Activated naive CD8-positive, alpha-beta T cell treated with anti-CD3 and anti-CD28 coated beads, Interleukin-2, amount 10 ng/mL, durations not matched to agents 7 days and 5 days (primary cell): ENCODE measurements around the gene SNN. TPM values are rescaled to one million over a fixed set of nuclear protein-coding genes. Genes with fewer than 3 reads are reported as not detected.

Experiments used
- ATAC-seq: fragments of 150-1000 bp; cut with Tn5 transposase; one replicate; pipeline ENCODE4 v1.10.0; 2021; ENCODE audit warnings: low read depth, moderate library complexity
- POLR2A ChIA-PET: fragments of 350-600 bp; sonication (Branson Sonifier 250); formaldehyde crosslinking; loops from one replicate; lab custom pipeline; 2021; ENCODE audit warnings: antibody characterized with exemption; lab: Charles Lee
- DNase-seq: peaks from one replicate; pipeline ENCODE4 v3.0.0; 2021
- H3K27ac Mint-ChIP-seq: one replicate; pipeline ENCODE4 v1.8.0; 2022; ENCODE audit warnings: mild to moderate bottlenecking, mixed read lengths
- H3K27me3 Mint-ChIP-seq: one replicate; pipeline ENCODE4 v1.8.0; 2022; ENCODE audit warnings: mild to moderate bottlenecking, moderate library complexity, mixed read lengths
- H3K36me3 Mint-ChIP-seq: one replicate; pipeline ENCODE4 v1.8.0; 2021; ENCODE audit warnings: mild to moderate bottlenecking, mixed read lengths
- H3K4me1 Mint-ChIP-seq: one replicate; pipeline ENCODE4 v1.8.0; 2021; ENCODE audit warnings: mixed read lengths
- H3K4me3 Mint-ChIP-seq: one replicate; pipeline ENCODE4 v1.8.0; 2022; ENCODE audit warnings: mild to moderate bottlenecking, moderate library complexity, mixed read lengths
- H3K9me3 Mint-ChIP-seq: one replicate; pipeline ENCODE4 v1.8.0; 2021; ENCODE audit warnings: mixed read lengths
- total RNA-seq, 2 experiments: library from RNA; stranded (reverse); gene quantifications; one replicate each; pipeline ENCODE4 v1.2.3, GENCODE V29; 2021

The SNN gene
- total RNA-seq, 2 experiments from 2014 or later = 30.1 to 31.8 TPM

- POLR2A ChIA-PET = no interaction called here
- DNase-seq (no peak), ATAC-seq (no peak)
- no peaks in the 10 kb centered on the region for H3K27me3 Mint-ChIP-seq
- peaks cover 3% of the 10 kb centered on the region for H3K4me1 Mint-ChIP-seq
- no peaks in the 10 kb centered on the region for H3K9me3 Mint-ChIP-seq
- peak overlapping the region; percentile 73 for H3K27ac Mint-ChIP-seq
- H3K4me3 Mint-ChIP-seq = no peak overlapping the region
- H3K36me3 Mint-ChIP-seq = peaks cover 6% of the 10 kb centered on the region
Observed at GRCh38 chr16:11712122-11712521, 43.9 kb downstream of the SNN start.

DNA sequence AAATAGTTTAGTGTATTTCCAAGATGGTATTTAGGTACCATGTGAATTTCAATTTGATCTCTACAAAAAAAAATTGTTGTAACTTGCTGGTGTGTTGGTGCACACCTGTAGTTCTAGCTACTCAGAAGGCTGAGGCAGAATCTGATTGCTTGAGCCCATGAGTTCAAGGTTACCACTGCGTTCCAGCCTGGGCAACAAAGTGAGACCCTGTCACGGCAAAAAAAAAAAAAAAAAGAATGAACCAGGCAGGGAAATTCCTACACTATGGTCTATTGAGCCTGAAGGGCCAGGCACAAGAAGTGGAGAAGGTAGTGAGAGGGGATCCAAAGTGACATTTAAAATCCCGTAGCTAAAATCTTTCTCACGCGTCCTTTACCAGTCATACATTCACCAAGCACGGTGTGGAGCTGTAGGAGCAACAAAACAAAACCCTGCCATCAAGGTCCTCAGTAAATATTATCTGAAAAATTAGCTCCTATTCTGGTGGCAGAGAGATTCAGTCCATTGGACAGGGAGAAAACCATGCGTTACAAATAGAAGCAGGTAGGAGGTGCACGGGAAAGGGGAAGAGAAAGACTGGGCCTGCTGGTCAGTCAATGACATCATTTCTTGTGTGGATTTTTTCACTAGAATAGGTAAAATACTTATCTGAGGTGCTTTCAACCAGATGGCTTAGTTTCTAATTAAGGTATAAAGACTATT, 47.1 kb downstream of the SNN start:
- Mint-ChIP-seq H3K9me3 (no peaks in the 10 kb centered on the region), H3K27ac (no peak overlapping the region), H3K36me3 (peaks cover 9% of the 10 kb centered on the region), H3K4me3 (no peak overlapping the region), H3K4me1 (peaks cover 4% of the 10 kb centered on the region), H3K27me3 (no peaks in the 10 kb centered on the region)
- no peak for DNase-seq
- no peak for ATAC-seq
- POLR2A ChIA-PET = interaction anchor here (0.6 to 0.8 kb wide), 2 partner anchors 21 to 101 kb away, joined by 3 read pairs; no protein-coding TSS in a partner anchor

GRCh38 chr16:11716336-11716735, 48.1 kb downstream of the SNN start:
- H3K27ac Mint-ChIP-seq = no peak overlapping the region
- POLR2A ChIA-PET = no interaction called here
- peaks cover 4% of the 10 kb centered on the region for H3K4me1 Mint-ChIP-seq
- no peak for ATAC-seq
- H3K36me3 Mint-ChIP-seq = peaks cover 11% of the 10 kb centered on the region
- no peak for DNase-seq
- no peaks in the 10 kb centered on the region for H3K9me3 Mint-ChIP-seq
- no peak overlapping the region for H3K4me3 Mint-ChIP-seq
- no peaks in the 10 kb centered on the region for H3K27me3 Mint-ChIP-seq

DNA sequence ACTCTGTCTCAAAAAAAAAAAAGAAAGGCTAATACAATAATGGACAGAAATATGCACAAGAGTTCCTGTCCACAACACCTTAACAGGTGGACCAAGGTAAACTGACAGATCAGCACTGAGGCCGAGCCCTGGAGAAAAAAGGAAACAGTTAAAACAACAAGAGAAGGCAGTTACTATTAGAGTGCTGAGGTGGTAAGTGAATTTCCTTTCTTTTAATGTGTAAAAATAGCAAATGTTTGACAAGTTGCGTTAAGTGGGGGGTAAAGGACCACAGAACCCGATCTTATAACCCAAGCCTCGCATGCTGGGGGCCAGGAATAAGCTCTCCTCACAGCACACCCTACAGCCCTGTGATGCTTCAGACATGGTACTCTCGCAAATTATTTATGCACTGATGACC, 49.6 kb downstream of the SNN start:
- H3K36me3 Mint-ChIP-seq = peaks cover 11% of the 10 kb centered on the region
- no peak overlapping the region for H3K4me3 Mint-ChIP-seq
- ATAC-seq (no peak), DNase-seq (no peak)
- no peaks in the 10 kb centered on the region for H3K9me3 Mint-ChIP-seq
- H3K27ac Mint-ChIP-seq = no peak overlapping the region
- POLR2A ChIA-PET = no interaction called here
- no peaks in the 10 kb centered on the region for H3K27me3 Mint-ChIP-seq
- H3K4me1 Mint-ChIP-seq = peaks cover 3% of the 10 kb centered on the region

DNA sequence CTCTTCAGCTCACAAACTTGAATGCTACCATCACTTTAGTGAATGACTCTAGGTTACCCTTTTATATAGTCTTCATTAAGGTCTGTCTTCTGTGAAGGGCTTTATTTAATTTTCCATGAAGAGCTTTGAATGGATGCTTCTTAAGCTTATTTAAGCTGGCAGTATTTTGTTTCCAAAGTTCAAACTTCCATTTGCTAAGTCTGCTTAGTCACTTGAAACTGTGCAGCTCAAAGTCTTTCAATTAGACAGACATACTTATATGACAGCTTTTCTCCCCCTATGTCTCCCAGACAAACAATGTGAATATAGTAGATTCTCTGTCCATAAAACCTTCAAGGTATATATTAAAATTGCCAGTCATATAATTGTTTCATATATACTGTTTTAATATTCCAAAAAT, 50.9 kb downstream of the SNN start:
- Mint-ChIP-seq H3K4me1 (peaks cover 3% of the 10 kb centered on the region), H3K27me3 (no peaks in the 10 kb centered on the region), H3K36me3 (peaks cover 11% of the 10 kb centered on the region), H3K9me3 (no peaks in the 10 kb centered on the region), H3K27ac (no peak overlapping the region), H3K4me3 (no peak overlapping the region)
- POLR2A ChIA-PET = no interaction called here
- ATAC-seq (no peak), DNase-seq (no peak)

- no peak for DNase-seq
- H3K36me3 Mint-ChIP-seq = peaks cover 8% of the 10 kb centered on the region
- no peak overlapping the region for H3K4me3 Mint-ChIP-seq
- H3K27ac Mint-ChIP-seq = no peak overlapping the region
- peaks cover 3% of the 10 kb centered on the region for H3K4me1 Mint-ChIP-seq
- H3K9me3 Mint-ChIP-seq = no peaks in the 10 kb centered on the region
- POLR2A ChIA-PET = no interaction called here
- ATAC-seq = no peak
- no peaks in the 10 kb centered on the region for H3K27me3 Mint-ChIP-seq
Observed at GRCh38 chr16:11719762-11720161, 51.5 kb downstream of the SNN start.

- no peak overlapping the region for H3K27ac Mint-ChIP-seq
- H3K4me3 Mint-ChIP-seq = no peak overlapping the region
- peaks cover 15% of the 10 kb centered on the region for H3K36me3 Mint-ChIP-seq
- ATAC-seq (no peak), DNase-seq (no peak)
- no peaks in the 10 kb centered on the region for H3K27me3 Mint-ChIP-seq
- peaks cover 3% of the 10 kb centered on the region for H3K4me1 Mint-ChIP-seq
- POLR2A ChIA-PET = no interaction called here
- no peaks in the 10 kb centered on the region for H3K9me3 Mint-ChIP-seq
Observed at GRCh38 chr16:11721781-11722467, 53.7 kb downstream of the SNN start.

- H3K4me1 Mint-ChIP-seq = peaks cover 3% of the 10 kb centered on the region
- DNase-seq (no peak), ATAC-seq (no peak)
- no peaks in the 10 kb centered on the region for H3K27me3 Mint-ChIP-seq
- POLR2A ChIA-PET = no interaction called here
- H3K9me3 Mint-ChIP-seq = no peaks in the 10 kb centered on the region
- H3K36me3 Mint-ChIP-seq = peaks cover 16% of the 10 kb centered on the region
- H3K4me3 Mint-ChIP-seq = no peak overlapping the region
- H3K27ac Mint-ChIP-seq = no peak overlapping the region
Observed at GRCh38 chr16:11722468-11722808, 54.2 kb downstream of the SNN start.

DNA sequence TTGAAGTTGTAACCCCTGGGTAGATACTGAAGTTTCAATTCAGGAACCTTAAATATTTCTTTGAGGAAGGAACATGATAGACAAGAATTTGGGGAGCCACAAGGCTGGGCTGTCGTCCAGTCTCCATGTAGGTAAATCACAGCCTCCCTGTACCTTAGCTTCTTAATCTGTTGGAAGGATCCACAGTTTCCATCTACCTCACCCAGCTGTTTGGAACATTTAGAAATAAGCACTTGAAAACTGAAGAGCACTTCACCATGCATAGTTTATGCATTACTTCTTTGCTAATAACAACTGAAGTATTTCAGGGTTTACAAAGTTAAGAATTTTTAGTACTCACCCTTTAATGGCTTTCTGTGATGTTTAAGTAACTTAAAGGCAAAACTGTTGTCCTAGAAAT, 57.2 kb downstream of the SNN start:
- POLR2A ChIA-PET = interaction anchor here (0.6 to 0.9 kb wide), 2 partner anchors 18 to 379 kb away, joined by 4 to 5 read pairs; no protein-coding TSS in a partner anchor
- Mint-ChIP-seq H3K27ac (no peak overlapping the region), H3K36me3 (peaks cover 28% of the 10 kb centered on the region), H3K4me3 (no peak overlapping the region), H3K27me3 (no peaks in the 10 kb centered on the region), H3K9me3 (no peaks in the 10 kb centered on the region), H3K4me1 (peaks cover 15% of the 10 kb centered on the region)
- ATAC-seq (no peak), DNase-seq (no peak)

DNA sequence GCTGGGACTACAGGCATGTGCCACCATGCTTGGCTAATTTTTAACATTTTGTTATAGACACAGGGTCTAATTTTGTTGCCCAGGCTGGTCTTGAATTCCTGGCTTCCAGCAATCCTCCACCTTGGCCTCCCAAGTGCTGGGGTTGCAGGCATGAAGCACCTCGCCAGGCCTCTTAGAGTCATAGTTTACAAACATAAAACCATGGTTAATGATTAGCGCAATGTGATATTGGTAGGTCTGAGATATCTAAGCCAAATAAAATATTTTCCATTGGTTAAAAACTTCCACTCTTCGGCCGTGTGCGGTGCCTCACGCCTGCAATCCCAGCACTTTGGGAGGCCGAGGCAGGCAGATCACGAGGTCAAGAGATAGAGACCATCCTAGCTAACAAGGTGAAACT, 57.8 kb downstream of the SNN start:
- POLR2A ChIA-PET = interaction anchor here (0.9 kb wide), 1 partner anchor 380 kb away, joined by 5 read pairs; no protein-coding TSS in a partner anchor
- H3K9me3 Mint-ChIP-seq = no peaks in the 10 kb centered on the region
- ATAC-seq = no peak
- H3K27ac Mint-ChIP-seq = no peak overlapping the region
- no peaks in the 10 kb centered on the region for H3K27me3 Mint-ChIP-seq
- peaks cover 25% of the 10 kb centered on the region for H3K36me3 Mint-ChIP-seq
- no peak overlapping the region for H3K4me3 Mint-ChIP-seq
- DNase-seq = no peak
- peaks cover 15% of the 10 kb centered on the region for H3K4me1 Mint-ChIP-seq

- no peak for DNase-seq
- Mint-ChIP-seq H3K27me3 (no peaks in the 10 kb centered on the region), H3K9me3 (no peaks in the 10 kb centered on the region), H3K27ac (no peak overlapping the region), H3K36me3 (peaks cover 37% of the 10 kb centered on the region), H3K4me3 (no peak overlapping the region), H3K4me1 (peaks cover 16% of the 10 kb centered on the region)
- ATAC-seq = no peak
- POLR2A ChIA-PET = no interaction called here
Observed at GRCh38 chr16:11727796-11728543, 59.7 kb downstream of the SNN start.
